Neural progenitor cell (in vitro differentiated cells): ENCODE results near the gene CBLL1. TPM values are rescaled to one million over a fixed set of nuclear protein-coding genes. Genes with fewer than 3 reads are reported as not detected.

Source experiments
- DNase-seq: peaks from one replicate; pipeline ENCODE4 v3.0.0-alpha.2; 2016; ENCODE audit warnings: low spot score
- H2AFZ ChIP-seq: fragments of 200-600 bp; sonication (generic); replicated peaks from 2 replicates; pipeline ENCODE4 v1.6.1; 2016; ENCODE audit warnings: antibody characterized with exemption
- H3F3A ChIP-seq: fragments of 200-600 bp; sonication (generic); 2 replicates; pipeline ENCODE4 v1.6.1; 2016; ENCODE audit warnings: antibody characterized with exemption, low read depth
- H3K27ac ChIP-seq: fragments of 200-600 bp; sonication (generic); 2 replicates; pipeline ENCODE4 v1.5.1; 2016; ENCODE audit warnings: mild to moderate bottlenecking
- H3K27me3 ChIP-seq: fragments of 200-600 bp; sonication (generic); 2 replicates; pipeline ENCODE4 v1.6.1; 2016; ENCODE audit warnings: mild to moderate bottlenecking, moderate library complexity
- H3K36me3 ChIP-seq: fragments of 200-600 bp; sonication (generic); 2 replicates; pipeline ENCODE4 v1.5.1; 2016
- H3K4me1 ChIP-seq: fragments of 200-600 bp; sonication (generic); 2 replicates; pipeline ENCODE4 v1.6.1; 2016; ENCODE audit warnings: mixed run types
- H3K4me2 ChIP-seq: fragments of 200-600 bp; sonication (generic); 2 replicates; pipeline ENCODE4 v1.6.1; 2016
- H3K4me3 ChIP-seq: fragments of 200-600 bp; sonication (generic); 2 replicates; pipeline ENCODE4 v1.5.1; 2016
- H3K79me2 ChIP-seq: fragments of 200-600 bp; sonication (generic); 2 replicates; pipeline ENCODE4 v1.6.1; 2016; ENCODE audit warnings: low read depth
- H3K9ac ChIP-seq: fragments of 200-600 bp; sonication (generic); 2 replicates; pipeline ENCODE4 v1.6.1; 2016
- H3K9me3 ChIP-seq: fragments of 200-600 bp; sonication (generic); 2 replicates; pipeline ENCODE4 v1.5.1; 2016; ENCODE audit warnings: low read depth
- H4K20me1 ChIP-seq: fragments of 200-600 bp; sonication (generic); 2 replicates; pipeline ENCODE4 v1.6.1; 2016; ENCODE audit warnings: low read depth
- H3K27ac Mint-ChIP-seq: 3 replicates; pipeline ENCODE4 v1.8.0; 2021; ENCODE audit warnings: mixed read lengths
- H3K27me3 Mint-ChIP-seq: 2 replicates; pipeline ENCODE4 v1.8.0; 2022; ENCODE audit warnings: low read depth, mild to moderate bottlenecking, inconsistent platforms, moderate library complexity, mixed read lengths; ENCODE audit not compliant: insufficient read depth
- H3K36me3 Mint-ChIP-seq: 3 replicates; pipeline ENCODE4 v1.8.0; 2021; ENCODE audit warnings: mixed read lengths
- H3K4me1 Mint-ChIP-seq: 3 replicates; pipeline ENCODE4 v1.8.0; 2021; ENCODE audit warnings: mixed read lengths
- H3K4me3 Mint-ChIP-seq: 3 replicates; pipeline ENCODE4 v1.8.0; 2021; ENCODE audit warnings: mild to moderate bottlenecking, moderate library complexity, mixed read lengths
- H3K9me3 Mint-ChIP-seq: 3 replicates; pipeline ENCODE4 v1.8.0; 2020; ENCODE audit warnings: mixed read lengths
- CTCF ChIP-seq: fragments of 200-600 bp; sonication (generic); IDR thresholded peaks from 2 replicates; pipeline ENCODE4 v1.5.1; 2017; ENCODE audit warnings: antibody characterized with exemption, mild to moderate bottlenecking
- EZH2 ChIP-seq: fragments of 200-600 bp; sonication (generic); IDR thresholded peaks from 2 replicates; pipeline ENCODE4 v1.6.1; 2017; ENCODE audit warnings: antibody characterized with exemption, mild to moderate bottlenecking, moderate library complexity
- EZH2phosphoT487 ChIP-seq: fragments of 200-600 bp; sonication (generic); IDR thresholded peaks from 2 replicates; pipeline ENCODE4 v1.6.1; 2017; ENCODE audit warnings: antibody characterized with exemption
- total RNA-seq: library from RNA; depleted of rRNA; stranded (reverse); fragments of >200 nt; gene quantifications from 2 replicates; pipeline ENCODE4 v1.2.3, GENCODE V29; 2015; ENCODE audit warnings: low replicate concordance

Gene CBLL1
- total RNA-seq, 1 donor from 2014 or later = 58.0 TPM

DNA sequence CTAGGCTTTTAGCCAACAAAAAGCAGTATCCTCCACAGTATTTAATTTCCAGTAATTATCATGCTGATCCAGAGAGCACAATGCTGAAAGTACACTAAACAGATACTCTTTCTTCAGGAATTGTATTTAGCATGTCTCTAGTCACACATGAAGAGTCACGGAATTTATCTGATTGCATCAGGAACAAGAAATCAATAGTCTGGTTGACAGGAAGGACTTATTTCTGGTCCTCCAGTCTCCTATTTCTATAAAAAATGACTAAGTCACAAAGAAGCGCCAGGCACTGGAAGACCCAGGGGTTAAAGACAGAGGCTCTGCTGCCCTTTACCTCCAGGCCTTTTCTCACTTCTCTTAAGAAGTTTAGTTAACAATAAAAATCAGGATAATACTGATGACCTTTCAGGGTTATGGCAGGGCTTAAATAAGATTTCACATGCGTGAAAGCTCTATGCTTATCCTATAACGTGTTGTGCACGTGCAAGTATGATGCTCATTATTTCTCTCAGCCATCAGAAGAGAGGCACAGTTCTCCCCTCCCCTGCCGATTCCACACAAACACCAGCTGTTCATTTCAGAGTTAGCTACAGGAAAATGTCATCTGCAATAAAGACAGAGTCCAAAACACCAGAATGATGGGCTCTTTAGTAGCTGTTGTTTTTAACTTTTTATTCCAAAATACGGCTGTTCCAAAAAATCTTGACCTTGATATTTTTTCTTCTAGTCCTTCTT, 46.5 kb upstream of the CBLL1 start:
- Histone ChIP-seq H4K20me1 (no peaks in the 10 kb centered on the region), H3F3A (no peaks in the 10 kb centered on the region), H3K4me1 (no peaks in the 10 kb centered on the region), H3K9me3 (no peaks in the 10 kb centered on the region), H3K9ac (no peak overlapping the region), H3K4me3 (no peak overlapping the region), H3K36me3 (no peaks in the 10 kb centered on the region), H3K79me2 (no peaks in the 10 kb centered on the region), H3K27ac (no peak overlapping the region), H3K4me2 (no peak overlapping the region), H2AFZ (no peak overlapping the region), H3K27me3 (no peaks in the 10 kb centered on the region)
- no peak for TF ChIP-seq EZH2
- TF ChIP-seq CTCF = no peak
- TF ChIP-seq EZH2phosphoT487 = no peak
- H3K27ac Mint-ChIP-seq = no peak overlapping the region
- H3K4me1 Mint-ChIP-seq = peaks cover 14% of the 10 kb centered on the region
- H3K9me3 Mint-ChIP-seq = no peaks in the 10 kb centered on the region
- no peaks in the 10 kb centered on the region for H3K36me3 Mint-ChIP-seq
- peaks cover 2% of the 10 kb centered on the region for H3K27me3 Mint-ChIP-seq
- DNase-seq = no peak
- H3K4me3 Mint-ChIP-seq = no peak overlapping the region

- no peaks in the 10 kb centered on the region for H3K79me2 ChIP-seq
- Mint-ChIP-seq H3K27ac (no peak overlapping the region), H3K36me3 (no peaks in the 10 kb centered on the region), H3K4me1 (peaks cover 14% of the 10 kb centered on the region), H3K9me3 (no peaks in the 10 kb centered on the region), H3K4me3 (no peak overlapping the region), H3K27me3 (no peaks in the 10 kb centered on the region)
- no peaks in the 10 kb centered on the region for H3K4me1 ChIP-seq
- no peaks in the 10 kb centered on the region for H3F3A ChIP-seq
- no peaks in the 10 kb centered on the region for H4K20me1 ChIP-seq
- H3K4me2 ChIP-seq = no peak overlapping the region
- no peaks in the 10 kb centered on the region for H3K36me3 ChIP-seq
- no peaks in the 10 kb centered on the region for H3K27me3 ChIP-seq
- TF ChIP-seq EZH2 (no peak), EZH2phosphoT487 (no peak), CTCF (no peak)
- H2AFZ ChIP-seq = no peak overlapping the region
- H3K9me3 ChIP-seq = no peaks in the 10 kb centered on the region
- no peak for DNase-seq
- H3K9ac ChIP-seq = no peak overlapping the region
- no peak overlapping the region for H3K27ac ChIP-seq
- no peak overlapping the region for H3K4me3 ChIP-seq
Observed at GRCh38 chr7:107700570-107700969, 43.4 kb upstream of the CBLL1 start.

- TF ChIP-seq EZH2phosphoT487 = no peak
- TF ChIP-seq CTCF = no peak
- no peak for TF ChIP-seq EZH2
- H3K9ac ChIP-seq = no peak overlapping the region
- H2AFZ ChIP-seq = no peak overlapping the region
- no peak overlapping the region for H3K27ac ChIP-seq
- Mint-ChIP-seq H3K27ac (no peak overlapping the region), H3K36me3 (no peaks in the 10 kb centered on the region), H3K4me3 (no peak overlapping the region), H3K4me1 (peaks cover 14% of the 10 kb centered on the region), H3K9me3 (no peaks in the 10 kb centered on the region), H3K27me3 (no peaks in the 10 kb centered on the region)
- no peaks in the 10 kb centered on the region for H3K9me3 ChIP-seq
- no peak for DNase-seq
- H3K4me2 ChIP-seq = no peak overlapping the region
- H3F3A ChIP-seq = no peaks in the 10 kb centered on the region
- H4K20me1 ChIP-seq = no peaks in the 10 kb centered on the region
- no peaks in the 10 kb centered on the region for H3K4me1 ChIP-seq
- H3K27me3 ChIP-seq = no peaks in the 10 kb centered on the region
- H3K4me3 ChIP-seq = no peak overlapping the region
- H3K79me2 ChIP-seq = no peaks in the 10 kb centered on the region
- no peaks in the 10 kb centered on the region for H3K36me3 ChIP-seq
Observed at GRCh38 chr7:107701191-107701590, 42.8 kb upstream of the CBLL1 start.
